Measurements from ENCODE around the gene NPSR1.

- TF ChIP-seq, protein P1, sequence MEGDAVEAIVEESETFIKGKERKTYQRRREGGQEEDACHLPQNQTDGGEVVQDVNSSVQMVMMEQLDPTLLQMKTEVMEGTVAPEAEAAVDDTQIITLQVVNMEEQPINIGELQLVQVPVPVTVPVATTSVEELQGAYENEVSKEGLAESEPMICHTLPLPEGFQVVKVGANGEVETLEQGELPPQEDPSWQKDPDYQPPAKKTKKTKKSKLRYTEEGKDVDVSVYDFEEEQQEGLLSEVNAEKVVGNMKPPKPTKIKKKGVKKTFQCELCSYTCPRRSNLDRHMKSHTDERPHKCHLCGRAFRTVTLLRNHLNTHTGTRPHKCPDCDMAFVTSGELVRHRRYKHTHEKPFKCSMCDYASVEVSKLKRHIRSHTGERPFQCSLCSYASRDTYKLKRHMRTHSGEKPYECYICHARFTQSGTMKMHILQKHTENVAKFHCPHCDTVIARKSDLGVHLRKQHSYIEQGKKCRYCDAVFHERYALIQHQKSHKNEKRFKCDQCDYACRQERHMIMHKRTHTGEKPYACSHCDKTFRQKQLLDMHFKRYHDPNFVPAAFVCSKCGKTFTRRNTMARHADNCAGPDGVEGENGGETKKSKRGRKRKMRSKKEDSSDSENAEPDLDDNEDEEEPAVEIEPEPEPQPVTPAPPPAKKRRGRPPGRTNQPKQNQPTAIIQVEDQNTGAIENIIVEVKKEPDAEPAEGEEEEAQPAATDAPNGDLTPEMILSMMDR (IDR thresholded peaks at IDR 0.05): no peak
- no peak for TF ChIP-seq POLR2A (IDR thresholded peaks at IDR 0.05)
Observed at GRCh38 chr7:34718867-34719266, 60.8 kb downstream of the NPSR1 start.

Measured in body of pancreas (tissue), 4 donors.